ENCODE measurements around the gene TRANK1. TPM values are rescaled to one million over a fixed set of nuclear protein-coding genes. Genes with fewer than 3 reads are reported as not detected.
A peak's percentile ranks its signal among the peaks of the same experiment; 100 is the strongest.

The TRANK1 gene
- total and polyA plus RNA-seq, 2 of the 8 experiments (the other 6 are each of a cell fraction or from before 2014, with no cell fraction given): 2.9 to 8.8 TPM

- H3K23me2 ChIP-seq (ENCODE audit: low read depth, low read length): no peaks in the 10 kb centered on the region
- H3K9ac ChIP-seq (replicated peaks in 1 of 4; ENCODE audit: extremely low read depth in 1 of 4, low read depth in 3 of 4, low read length in 3 of 4): no peak overlapping the region; a peak in 1 of 7 replicates
- no peak overlapping the region for H4K8ac ChIP-seq (ENCODE audit: extremely low read depth, insufficient read depth, low read length)
- TF ChIP-seq RBBP5 (IDR thresholded peaks at IDR 0.05; ENCODE audit: borderline replicate concordance, low read depth, low read length): no peak
- TF ChIP-seq TAF1 (IDR thresholded peaks at IDR 0.05; ENCODE audit: low read depth, low read length): 0 out of 2 replicates have a peak, but pooled peaks have one; percentile 10
- H3K4ac ChIP-seq (replicated peaks; ENCODE audit: insufficient read length, low read depth, low read length): no peak overlapping the region
- POLR2A ChIA-PET (ENCODE audit: partially characterized antibody): interaction anchor here (0.6 to 4.2 kb wide), 8 partner anchors 11 to 639 kb away, joined by 3 to 34 read pairs (median 3); partner anchors contain the start of genes EPM2AIP1, MLH1 and TRANK1
- peak overlapping the region; percentile 91 for H3K18ac ChIP-seq (ENCODE audit: extremely low read depth, low read length)
- peak overlapping the region; percentile 99 for H2BK5ac ChIP-seq (ENCODE audit: low read depth, low read length)
- no peaks in the 10 kb centered on the region for H3K9me3 ChIP-seq (ENCODE audit: insufficient read depth in 2 of 2, low read depth in 1 of 2, low read length in 1 of 2)
- H3K4me3 ChIP-seq (ENCODE audit: extremely low read depth in 1 of 4, insufficient read depth in 2 of 4, low read depth in 3 of 4, low read length in 4 of 4): no peak overlapping the region
- peak overlapping the region; percentile 36 for H2BK20ac ChIP-seq (ENCODE audit: low read length)
- no peak for DNase-seq (ENCODE audit: low read depth in 1 of 2, low spot score in 2 of 2)
- peak overlapping the region; percentile 87 for H3K27ac ChIP-seq (ENCODE audit: low read depth, low read length)
- H3K56ac ChIP-seq (replicated peaks; ENCODE audit: insufficient read length, low read depth, low read length): peak overlapping the region; percentile 24
- peak overlapping the region; percentile 97 for H2AK5ac ChIP-seq (ENCODE audit: low read depth, low read length)
- H2AFZ ChIP-seq (ENCODE audit: low read length): no peak overlapping the region
- CTCF ChIA-PET (ENCODE audit: partially characterized antibody): interaction anchor here (1.3 to 10.3 kb wide), 6 partner anchors 9 to 141 kb away, joined by 4 to 61 read pairs (median 6); partner anchors contain the start of genes EPM2AIP1, MLH1 and TRANK1
- H2BK12ac ChIP-seq (ENCODE audit: low read depth, low read length): peak overlapping the region; percentile 100
- peak overlapping the region; percentile 75 for H4K91ac ChIP-seq (replicated peaks; ENCODE audit: insufficient read length, low read length)
- peak overlapping the region; percentile 34 for H2BK120ac ChIP-seq (replicated peaks; ENCODE audit: low read depth, low read length)
- H4K5ac ChIP-seq (ENCODE audit: insufficient read length, low read depth, low read length): peak overlapping the region; percentile 63
- no peaks in the 10 kb centered on the region for H3K36me3 ChIP-seq (ENCODE audit: control insufficient read depth in 2 of 4, insufficient read depth in 4 of 4, low read length in 3 of 4)
- H3K4me1 ChIP-seq (replicated peaks in 1 of 4; ENCODE audit: control insufficient read depth in 3 of 4, insufficient read depth in 4 of 4, low read length in 3 of 4): peaks cover 3 to 12% (median 9%) of the 10 kb centered on the region in 4 experiments; a peak in 6 of 7 replicates
- H3K79me1 ChIP-seq (ENCODE audit: low read depth, low read length): no peaks in the 10 kb centered on the region; the same call in 1 of the 2 replicates
- H3K14ac ChIP-seq (ENCODE audit: insufficient read length): no peak overlapping the region
- no peak overlapping the region for H2BK15ac ChIP-seq (ENCODE audit: low read length)
- H3K23ac ChIP-seq (ENCODE audit: insufficient read length): no peak overlapping the region
- no peak overlapping the region for H3K4me2 ChIP-seq (ENCODE audit: insufficient read depth in 1 of 2, low read depth in 2 of 2, low read length in 2 of 2)
- FAIRE-seq: no peak
- H3K27me3 ChIP-seq (replicated peaks in 1 of 4; ENCODE audit: control insufficient read depth in 3 of 4, extremely low read depth in 1 of 4, insufficient read depth in 3 of 4, low read length in 3 of 4): no peaks in the 10 kb centered on the region
- H4K20me1 ChIP-seq (replicated peaks in 1 of 2; ENCODE audit: control insufficient read depth in 1 of 2, insufficient read depth in 2 of 2, low read length in 2 of 2): no peaks in the 10 kb centered on the region
- no peaks in the 10 kb centered on the region for H3K79me2 ChIP-seq (ENCODE audit: control insufficient read depth in 1 of 2, insufficient read depth in 2 of 2, low read length in 2 of 2)
Observed at GRCh38 chr3:36933540-36934296, 11.1 kb downstream of the TRANK1 start.

Data from H1 (cell line).